ENCODE measurements around the gene SNAI3. TPM values are rescaled to one million over a fixed set of nuclear protein-coding genes. Genes with fewer than 3 reads are reported as not detected.

SNAI3 gene
- total RNA-seq, 2 experiments from 2014 or later, result 5.2 to 5.3 TPM

DNA sequence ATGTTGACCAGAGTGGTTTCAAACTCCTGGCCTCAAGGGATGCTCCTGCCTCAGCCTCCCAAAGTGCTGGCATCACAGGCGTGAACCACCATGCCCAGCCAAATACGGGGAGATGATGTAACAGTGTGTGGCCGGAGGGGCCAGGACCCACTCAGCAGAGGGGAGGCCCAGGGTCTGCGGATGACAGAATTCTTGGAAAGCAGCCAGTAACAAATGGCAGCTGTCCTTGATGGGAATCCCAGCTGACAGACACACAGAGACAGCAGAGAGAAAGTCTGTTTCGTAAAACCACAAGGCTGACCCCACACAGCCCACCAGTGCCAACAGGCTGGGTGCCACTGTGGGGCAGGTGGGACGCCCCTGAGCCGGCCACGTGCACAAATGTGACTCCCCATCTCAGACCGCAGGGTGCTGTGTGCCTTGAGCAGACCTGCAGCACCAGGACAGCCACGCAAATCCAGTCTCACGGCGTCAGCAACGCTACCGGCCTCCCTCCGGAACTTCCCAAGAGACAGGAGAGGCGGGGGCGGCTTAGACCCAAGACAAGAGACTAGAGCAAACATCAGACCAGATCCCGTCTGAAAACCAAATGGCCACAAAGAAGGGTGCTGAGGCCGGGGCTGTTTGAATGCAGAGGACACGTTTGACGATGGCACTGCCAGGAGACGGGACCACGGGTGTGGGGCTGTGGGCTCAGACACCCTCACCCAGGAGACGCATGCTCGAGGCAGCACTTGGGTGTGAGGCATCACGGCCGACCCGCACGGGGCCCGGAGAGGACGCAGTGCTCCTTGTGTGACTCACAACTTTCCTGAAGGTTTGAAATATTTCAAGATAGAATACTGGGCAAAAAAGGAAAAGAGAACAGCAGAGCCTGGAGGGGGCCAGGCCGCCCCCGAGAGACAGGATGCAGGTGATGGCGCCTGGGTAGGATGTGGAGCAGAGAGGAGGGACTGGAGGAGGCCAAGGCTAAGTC is 44.6 kb upstream of the SNAI3 start:
- no peak for TF ChIP-seq CTCF (IDR thresholded peaks at IDR 0.05)
- ATAC-seq, result no peak
- Mint-ChIP-seq H3K9me3 (no peaks in the 10 kb centered on the region), H3K27ac (no peak overlapping the region), H3K27me3 (no peaks in the 10 kb centered on the region), H3K4me3 (no peak overlapping the region), H3K36me3 (ENCODE audit: low read depth) (peaks cover 11% of the 10 kb centered on the region), H3K4me1 (ENCODE audit: low read depth) (no peaks in the 10 kb centered on the region)
- ChIA-PET CTCF (no interaction called here), POLR2A (no interaction called here)
- intact Hi-C loops (cut with micrococcal nuclease), result no loop called here
- no peak for DNase-seq

DNA sequence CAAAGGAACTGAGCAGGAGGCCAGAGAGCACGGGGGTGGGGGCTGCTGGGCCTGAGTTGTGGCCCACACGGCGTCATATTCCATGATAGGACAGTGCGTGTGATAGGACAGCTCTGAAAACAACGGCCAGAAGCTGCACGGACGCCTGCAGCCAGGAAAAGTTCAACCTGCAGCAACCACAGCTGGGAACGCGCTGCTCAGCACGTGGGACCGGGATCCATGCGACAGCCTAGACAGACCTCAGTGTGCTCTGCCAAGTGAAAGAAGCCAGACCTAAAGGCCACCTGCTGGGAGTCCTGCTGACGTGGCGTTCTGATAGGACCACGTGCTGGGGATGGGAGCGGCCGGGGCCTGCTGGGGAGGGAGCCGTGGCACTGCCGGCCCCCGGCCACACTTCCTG is 41.6 kb upstream of the SNAI3 start:
- H3K27ac Mint-ChIP-seq, result no peak overlapping the region
- no peaks in the 10 kb centered on the region for H3K27me3 Mint-ChIP-seq
- intact Hi-C loops (cut with micrococcal nuclease), result no loop called here
- no peak for TF ChIP-seq CTCF (IDR thresholded peaks at IDR 0.05)
- no peaks in the 10 kb centered on the region for H3K9me3 Mint-ChIP-seq
- no peak overlapping the region for H3K4me3 Mint-ChIP-seq
- CTCF ChIA-PET, result no interaction called here
- H3K36me3 Mint-ChIP-seq (ENCODE audit: low read depth), result peaks cover 14% of the 10 kb centered on the region
- POLR2A ChIA-PET, result no interaction called here
- no peaks in the 10 kb centered on the region for H3K4me1 Mint-ChIP-seq (ENCODE audit: low read depth)
- DNase-seq (no peak), ATAC-seq (no peak)

- no peaks in the 10 kb centered on the region for H3K9me3 Mint-ChIP-seq
- POLR2A ChIA-PET, result no interaction called here
- DNase-seq (no peak), ATAC-seq (no peak)
- H3K4me3 Mint-ChIP-seq, result no peak overlapping the region
- no peak overlapping the region for H3K27ac Mint-ChIP-seq
- no peaks in the 10 kb centered on the region for H3K27me3 Mint-ChIP-seq
- CTCF ChIA-PET, result no interaction called here
- peaks cover 17% of the 10 kb centered on the region for H3K36me3 Mint-ChIP-seq (ENCODE audit: low read depth)
- TF ChIP-seq CTCF (IDR thresholded peaks at IDR 0.05), result no peak
- intact Hi-C loops (cut with micrococcal nuclease), result no loop called here
- no peaks in the 10 kb centered on the region for H3K4me1 Mint-ChIP-seq (ENCODE audit: low read depth)
These were observed 40.7 kb upstream of the SNAI3 start for GRCh38 chr16:88726981-88727380.

DNA sequence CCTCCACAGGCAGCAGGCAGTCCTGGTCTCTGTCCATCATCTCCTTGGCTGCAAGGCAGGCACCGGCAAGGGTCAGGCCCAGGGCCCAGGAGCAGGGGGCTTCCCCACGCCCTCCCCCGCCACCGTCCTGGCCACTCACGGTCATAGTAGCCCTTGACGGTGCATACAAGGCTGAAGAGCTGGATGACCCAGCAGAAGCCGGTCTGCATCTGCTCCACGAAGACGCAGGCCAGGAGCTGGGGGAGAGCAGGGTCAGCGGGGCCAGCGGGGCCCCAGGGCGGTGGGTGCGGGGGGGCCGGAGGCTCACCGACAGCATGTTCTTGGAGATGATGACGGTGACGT is 40.1 kb upstream of the SNAI3 start:
- no peak for TF ChIP-seq CTCF (IDR thresholded peaks at IDR 0.05)
- H3K27me3 Mint-ChIP-seq, result no peaks in the 10 kb centered on the region
- ChIA-PET CTCF (no interaction called here), POLR2A (no interaction called here)
- peaks cover 16% of the 10 kb centered on the region for H3K36me3 Mint-ChIP-seq (ENCODE audit: low read depth)
- H3K4me1 Mint-ChIP-seq (ENCODE audit: low read depth), result no peaks in the 10 kb centered on the region
- no peak overlapping the region for H3K4me3 Mint-ChIP-seq
- no peak for ATAC-seq
- H3K9me3 Mint-ChIP-seq, result no peaks in the 10 kb centered on the region
- DNase-seq, result no peak
- H3K27ac Mint-ChIP-seq, result no peak overlapping the region
- intact Hi-C loops (cut with micrococcal nuclease), result no loop called here

DNA sequence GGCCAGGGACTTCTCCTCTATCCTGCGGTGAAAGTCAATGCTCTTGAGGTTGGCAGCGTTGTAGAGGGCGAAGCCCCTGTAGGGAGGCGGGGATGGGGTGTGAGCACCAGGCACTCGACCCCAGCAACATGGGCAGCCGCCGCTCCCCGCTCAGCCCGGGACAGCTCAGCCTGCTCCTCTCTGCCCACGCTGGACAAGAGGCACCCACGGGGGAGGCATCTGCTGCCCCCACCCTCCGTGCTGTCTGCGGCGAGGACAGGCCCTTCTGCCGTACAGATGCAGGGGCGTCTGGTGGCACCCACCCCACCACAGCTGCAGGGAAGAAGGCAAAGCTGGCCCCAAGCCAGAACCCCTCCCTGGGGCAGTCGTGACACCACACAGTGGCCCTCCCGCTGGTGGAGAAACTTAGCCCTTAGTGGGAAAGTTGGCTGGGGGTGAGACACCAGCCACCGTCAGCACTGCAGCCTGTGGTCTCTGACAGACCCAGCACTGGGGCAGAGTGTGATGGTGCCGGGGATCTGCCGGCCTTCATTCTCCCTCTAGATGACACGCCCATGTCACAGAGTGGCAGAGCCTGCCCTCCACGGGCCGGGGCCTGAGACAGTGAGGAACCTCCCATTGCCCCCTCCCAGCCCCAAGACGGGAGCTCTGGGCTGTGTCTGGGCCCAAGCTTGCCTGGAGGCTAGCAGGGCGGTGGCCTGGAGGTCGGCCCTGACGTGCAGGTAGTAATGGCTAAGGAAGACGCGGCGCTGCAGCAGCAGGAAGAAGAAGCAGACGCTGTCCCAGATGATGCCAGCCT is 39.5 kb upstream of the SNAI3 start:
- POLR2A ChIA-PET, result no interaction called here
- Mint-ChIP-seq H3K4me3 (no peak overlapping the region), H3K4me1 (ENCODE audit: low read depth) (no peaks in the 10 kb centered on the region), H3K27me3 (no peaks in the 10 kb centered on the region), H3K27ac (no peak overlapping the region), H3K36me3 (ENCODE audit: low read depth) (peaks cover 11% of the 10 kb centered on the region), H3K9me3 (no peaks in the 10 kb centered on the region)
- no peak for ATAC-seq
- intact Hi-C loops (cut with micrococcal nuclease), result no loop called here
- DNase-seq, result no peak
- CTCF ChIA-PET, result no interaction called here
- TF ChIP-seq CTCF (IDR thresholded peaks at IDR 0.05), result no peak

Measured in activated CD8-positive, alpha-beta T cell treated with anti-CD3 and anti-CD28 coated beads for 36 hours (primary cell).